Measurements from ENCODE around the gene AKR1C2. TPM values are rescaled to one million over a fixed set of nuclear protein-coding genes. Genes with fewer than 3 reads are reported as not detected.
"Not testable (repeated sequence)": the region's sequence is repeated elsewhere in the genome, so short reads cannot be mapped to it uniquely, and the experiment has no call there.

Gene AKR1C2
- total and polyA plus RNA-seq, 4 experiments from 2014 or later, result not detected

- DNase-seq, H3K4me1 Mint-ChIP-seq, H3K27ac Mint-ChIP-seq: not testable (repeated sequence)
Measured at GRCh38 chr10:4951512-4952162, 52.0 kb downstream of the AKR1C2 start.

DNA sequence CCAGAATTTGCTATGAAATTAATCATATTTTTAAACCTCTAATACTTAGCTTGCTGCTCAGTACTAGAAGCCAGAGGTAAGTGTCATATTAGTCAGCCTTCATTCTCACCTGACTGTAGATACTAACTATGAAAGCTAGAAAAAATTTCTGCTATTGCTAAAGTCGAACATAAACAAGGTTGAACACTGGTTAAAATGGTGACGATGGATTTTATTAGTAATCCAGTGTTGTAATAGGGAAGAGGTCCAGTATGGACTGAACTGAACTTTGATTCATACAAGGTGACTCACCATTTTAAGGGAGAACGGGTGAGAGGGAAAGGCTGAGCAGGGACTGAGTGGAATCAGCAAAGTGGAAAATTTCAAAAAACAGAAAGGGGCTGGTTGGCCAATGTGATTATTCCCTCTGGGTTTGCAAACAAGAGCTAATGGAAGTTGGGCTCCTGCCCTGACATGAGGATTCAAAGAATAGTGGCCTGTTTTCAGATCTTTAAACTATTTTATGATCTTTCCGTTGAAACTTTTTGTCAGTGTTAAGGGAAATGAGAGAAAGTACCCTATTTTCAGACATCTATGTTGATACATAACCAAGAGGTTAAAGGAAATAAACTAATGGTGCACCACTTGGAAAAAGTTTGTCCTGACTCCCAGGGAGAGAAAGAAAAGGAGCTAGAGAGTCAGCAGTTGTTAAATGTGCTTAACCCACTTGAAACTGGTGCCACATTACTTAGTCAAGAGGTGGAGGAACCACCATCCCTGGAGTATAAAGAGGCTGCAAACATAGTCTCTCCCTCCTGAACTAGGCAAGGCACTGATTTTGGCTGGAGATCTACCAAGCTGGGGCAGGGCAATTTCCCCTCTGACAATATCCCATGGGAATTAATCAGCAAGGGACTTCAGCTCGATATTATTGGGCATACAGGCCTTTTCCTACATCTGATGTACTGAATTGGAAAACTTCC is 55.7 kb downstream of the AKR1C2 start:
- ChIA-PET CTCF (ENCODE audit: partially characterized antibody) (no interaction called here), POLR2A (ENCODE audit: partially characterized antibody) (no interaction called here)
- Histone ChIP-seq H3K4me3 (ENCODE audit: low read length in 2 of 2) (no peak overlapping the region), H3K36me3 (ENCODE audit: insufficient read depth, low read length) (no peaks in the 10 kb centered on the region), H3K27me3 (ENCODE audit: insufficient read depth, low read length) (no peaks in the 10 kb centered on the region), H3K9me3 (ENCODE audit: control insufficient read depth in 1 of 2, low read length in 2 of 2) (no peaks in the 10 kb centered on the region), H3K27ac (ENCODE audit: low read depth, low read length) (no peak overlapping the region), H3K4me1 (ENCODE audit: insufficient read depth, low read length) (no peaks in the 10 kb centered on the region)
- no peak for DNase-seq
- H3K4me1 Mint-ChIP-seq, result no peaks in the 10 kb centered on the region
- H3K4me3 Mint-ChIP-seq, result no peak overlapping the region
- intact Hi-C loops (cut with micrococcal nuclease), result no loop called here
- H3K9me3 Mint-ChIP-seq, result no peaks in the 10 kb centered on the region
- no peaks in the 10 kb centered on the region for H3K36me3 Mint-ChIP-seq
- no peak overlapping the region for H3K27ac Mint-ChIP-seq
- no peaks in the 10 kb centered on the region for H3K27me3 Mint-ChIP-seq

More at GRCh38 chr10:4951512-4952162, 52.0 kb downstream of the AKR1C2 start:
- H3K9me3 Mint-ChIP-seq; H3K36me3 ChIP-seq (ENCODE audit: insufficient read depth, low read length); H3K27me3 Mint-ChIP-seq; POLR2A ChIA-PET (ENCODE audit: partially characterized antibody); H3K27me3 ChIP-seq (ENCODE audit: insufficient read depth, low read length); intact Hi-C loops (cut with micrococcal nuclease); H3K4me3 ChIP-seq (ENCODE audit: low read length in 2 of 2); H3K4me3 Mint-ChIP-seq; CTCF ChIA-PET (ENCODE audit: partially characterized antibody); H3K9me3 ChIP-seq (ENCODE audit: control insufficient read depth in 1 of 2, low read length in 2 of 2); H3K27ac ChIP-seq (ENCODE audit: low read depth, low read length); H3K36me3 Mint-ChIP-seq; H3K4me1 ChIP-seq (ENCODE audit: insufficient read depth, low read length): not testable (repeated sequence)

DNA sequence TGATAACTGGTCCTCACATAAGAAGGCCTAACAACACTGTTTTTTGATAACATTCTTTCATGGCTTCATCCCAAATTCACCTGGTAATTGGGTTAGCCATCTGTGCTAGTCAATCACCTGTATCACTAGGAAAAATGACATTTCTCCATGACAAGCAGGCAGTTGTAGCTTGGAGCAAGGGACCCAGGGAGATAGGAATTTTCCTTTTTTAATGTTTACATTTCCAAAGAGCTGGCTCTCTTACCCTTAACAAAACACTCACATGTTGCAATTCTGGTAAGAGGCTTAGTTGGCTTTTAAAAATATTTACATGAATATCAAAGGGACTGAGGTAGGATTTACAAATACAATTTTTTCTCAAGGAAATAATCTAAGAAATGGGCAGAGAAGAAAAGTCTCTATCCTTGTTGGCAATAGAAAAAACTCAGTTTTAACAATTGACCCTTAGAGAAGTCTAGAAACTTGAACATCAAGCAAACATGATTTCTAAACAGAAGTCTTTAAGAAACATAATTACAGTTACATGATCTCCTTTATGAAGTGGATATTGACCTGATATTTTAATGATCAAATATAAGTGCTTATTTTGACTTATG is 56.5 kb downstream of the AKR1C2 start:
- Histone ChIP-seq H3K9me3 (ENCODE audit: control insufficient read depth in 1 of 2, low read length in 2 of 2) (no peaks in the 10 kb centered on the region), H3K4me1 (ENCODE audit: insufficient read depth, low read length) (no peaks in the 10 kb centered on the region), H3K36me3 (ENCODE audit: insufficient read depth, low read length) (no peaks in the 10 kb centered on the region), H3K27me3 (ENCODE audit: insufficient read depth, low read length) (no peaks in the 10 kb centered on the region), H3K4me3 (ENCODE audit: low read length in 2 of 2) (no peak overlapping the region), H3K27ac (ENCODE audit: low read depth, low read length) (no peak overlapping the region)
- ChIA-PET POLR2A (ENCODE audit: partially characterized antibody) (no interaction called here), CTCF (ENCODE audit: partially characterized antibody) (no interaction called here)
- H3K4me1 Mint-ChIP-seq, result no peaks in the 10 kb centered on the region
- DNase-seq, result no peak
- H3K4me3 Mint-ChIP-seq, result no peak overlapping the region
- H3K27ac Mint-ChIP-seq, result no peak overlapping the region
- H3K36me3 Mint-ChIP-seq, result no peaks in the 10 kb centered on the region
- H3K27me3 Mint-ChIP-seq, result no peaks in the 10 kb centered on the region
- no peaks in the 10 kb centered on the region for H3K9me3 Mint-ChIP-seq
- intact Hi-C loops (cut with micrococcal nuclease), result no loop called here

- intact Hi-C loops (cut with micrococcal nuclease), result no loop called here
- Histone ChIP-seq H3K27me3 (ENCODE audit: insufficient read depth, low read length) (no peaks in the 10 kb centered on the region), H3K4me1 (ENCODE audit: insufficient read depth, low read length) (no peaks in the 10 kb centered on the region), H3K36me3 (ENCODE audit: insufficient read depth, low read length) (no peaks in the 10 kb centered on the region), H3K9me3 (ENCODE audit: control insufficient read depth in 1 of 2, low read length in 2 of 2) (no peaks in the 10 kb centered on the region), H3K4me3 (ENCODE audit: low read length in 2 of 2) (no peak overlapping the region), H3K27ac (ENCODE audit: low read depth, low read length) (no peak overlapping the region)
- no peak for DNase-seq
- Mint-ChIP-seq H3K9me3 (no peaks in the 10 kb centered on the region), H3K4me3 (no peak overlapping the region), H3K36me3 (no peaks in the 10 kb centered on the region), H3K27me3 (no peaks in the 10 kb centered on the region), H3K4me1 (no peaks in the 10 kb centered on the region), H3K27ac (no peak overlapping the region)
- ChIA-PET CTCF (ENCODE audit: partially characterized antibody) (no interaction called here), POLR2A (ENCODE audit: partially characterized antibody) (no interaction called here)
Measured at GRCh38 chr10:4945766-4946717, 57.6 kb downstream of the AKR1C2 start.

- Histone ChIP-seq H3K36me3 (ENCODE audit: insufficient read depth, low read length) (no peaks in the 10 kb centered on the region), H3K27ac (ENCODE audit: low read depth, low read length) (no peak overlapping the region), H3K4me3 (ENCODE audit: low read length in 2 of 2) (no peak overlapping the region), H3K27me3 (ENCODE audit: insufficient read depth, low read length) (no peaks in the 10 kb centered on the region), H3K9me3 (ENCODE audit: control insufficient read depth in 1 of 2, low read length in 2 of 2) (no peaks in the 10 kb centered on the region), H3K4me1 (ENCODE audit: insufficient read depth, low read length) (no peaks in the 10 kb centered on the region)
- Mint-ChIP-seq H3K4me3 (no peak overlapping the region), H3K9me3 (no peaks in the 10 kb centered on the region), H3K36me3 (no peaks in the 10 kb centered on the region), H3K27me3 (peaks cover 0 to 2% of the 10 kb centered on the region in 2 donors), H3K4me1 (no peaks in the 10 kb centered on the region), H3K27ac (no peak overlapping the region)
- CTCF ChIA-PET (ENCODE audit: partially characterized antibody), result no interaction called here
- intact Hi-C loops (cut with micrococcal nuclease), result no loop called here
- DNase-seq, result no peak
- POLR2A ChIA-PET (ENCODE audit: partially characterized antibody), result no interaction called here
Measured at GRCh38 chr10:4944841-4945240, 58.8 kb downstream of the AKR1C2 start.

DNA sequence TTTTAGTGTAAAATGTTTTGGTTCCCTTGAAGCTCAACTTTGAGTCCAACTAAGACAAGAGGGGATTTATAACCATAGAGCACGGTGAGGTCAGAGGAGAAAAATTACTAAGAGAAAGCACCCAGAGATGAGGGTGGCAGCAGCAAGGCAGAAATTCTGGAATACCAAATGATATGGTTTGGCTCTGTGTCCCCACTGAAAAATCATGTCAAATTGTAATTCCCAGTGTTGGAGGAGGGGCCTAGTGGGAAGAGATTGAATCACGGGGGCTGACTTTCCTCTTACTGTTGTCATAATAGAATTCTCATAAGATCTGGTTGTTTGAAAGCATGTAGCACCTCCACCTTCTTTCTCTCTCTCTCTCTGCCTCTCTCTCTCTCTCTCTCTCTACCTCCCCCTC is 59.8 kb downstream of the AKR1C2 start:
- no peak for DNase-seq
- Histone ChIP-seq H3K27ac (ENCODE audit: low read depth, low read length) (no peak overlapping the region), H3K36me3 (ENCODE audit: insufficient read depth, low read length) (no peaks in the 10 kb centered on the region), H3K27me3 (ENCODE audit: insufficient read depth, low read length) (no peaks in the 10 kb centered on the region), H3K4me1 (ENCODE audit: insufficient read depth, low read length) (no peaks in the 10 kb centered on the region), H3K9me3 (ENCODE audit: control insufficient read depth in 1 of 2, low read length in 2 of 2) (no peaks in the 10 kb centered on the region), H3K4me3 (ENCODE audit: low read length in 2 of 2) (no peak overlapping the region)
- CTCF ChIA-PET (ENCODE audit: partially characterized antibody), result no interaction called here
- no peaks in the 10 kb centered on the region for H3K36me3 Mint-ChIP-seq
- H3K4me1 Mint-ChIP-seq, result no peaks in the 10 kb centered on the region
- no peak overlapping the region for H3K27ac Mint-ChIP-seq
- POLR2A ChIA-PET (ENCODE audit: partially characterized antibody), result no interaction called here
- H3K9me3 Mint-ChIP-seq, result no peaks in the 10 kb centered on the region
- H3K4me3 Mint-ChIP-seq, result no peak overlapping the region
- peaks cover 0 to 3% of the 10 kb centered on the region in 2 donors for H3K27me3 Mint-ChIP-seq
- intact Hi-C loops (cut with micrococcal nuclease), result no loop called here

- H3K27me3 Mint-ChIP-seq; H3K36me3 Mint-ChIP-seq; H3K4me1 Mint-ChIP-seq; H3K4me3 ChIP-seq (ENCODE audit: low read length in 2 of 2); POLR2A ChIA-PET (ENCODE audit: partially characterized antibody); DNase-seq; H3K4me3 Mint-ChIP-seq; intact Hi-C loops (cut with micrococcal nuclease); H3K36me3 ChIP-seq (ENCODE audit: insufficient read depth, low read length); H3K27ac Mint-ChIP-seq; H3K27ac ChIP-seq (ENCODE audit: low read depth, low read length); H3K27me3 ChIP-seq (ENCODE audit: insufficient read depth, low read length); H3K4me1 ChIP-seq (ENCODE audit: insufficient read depth, low read length); CTCF ChIA-PET (ENCODE audit: partially characterized antibody); H3K9me3 ChIP-seq (ENCODE audit: control insufficient read depth in 1 of 2, low read length in 2 of 2); H3K9me3 Mint-ChIP-seq: not testable (repeated sequence)
Measured at GRCh38 chr10:4943416-4943815, 60.2 kb downstream of the AKR1C2 start.
